Skeletal muscle cell (primary cell): Measurements from ENCODE around the gene SPIB.
A peak's percentile ranks its signal among the peaks of the same experiment; 100 is the strongest.

ENCODE experiments used
- DNase-seq: peaks from one replicate; pipeline ENCODE4 v3.0.0-alpha.2; 2010; ENCODE audit warnings: low read depth
- H3K4me3 ChIP-seq: 2 replicates; pipeline ENCODE4 v1.5.1; 2011; ENCODE audit warnings: low read depth, mild to moderate bottlenecking, control low read depth, low read length, moderate library complexity

Gene SPIB

DNA sequence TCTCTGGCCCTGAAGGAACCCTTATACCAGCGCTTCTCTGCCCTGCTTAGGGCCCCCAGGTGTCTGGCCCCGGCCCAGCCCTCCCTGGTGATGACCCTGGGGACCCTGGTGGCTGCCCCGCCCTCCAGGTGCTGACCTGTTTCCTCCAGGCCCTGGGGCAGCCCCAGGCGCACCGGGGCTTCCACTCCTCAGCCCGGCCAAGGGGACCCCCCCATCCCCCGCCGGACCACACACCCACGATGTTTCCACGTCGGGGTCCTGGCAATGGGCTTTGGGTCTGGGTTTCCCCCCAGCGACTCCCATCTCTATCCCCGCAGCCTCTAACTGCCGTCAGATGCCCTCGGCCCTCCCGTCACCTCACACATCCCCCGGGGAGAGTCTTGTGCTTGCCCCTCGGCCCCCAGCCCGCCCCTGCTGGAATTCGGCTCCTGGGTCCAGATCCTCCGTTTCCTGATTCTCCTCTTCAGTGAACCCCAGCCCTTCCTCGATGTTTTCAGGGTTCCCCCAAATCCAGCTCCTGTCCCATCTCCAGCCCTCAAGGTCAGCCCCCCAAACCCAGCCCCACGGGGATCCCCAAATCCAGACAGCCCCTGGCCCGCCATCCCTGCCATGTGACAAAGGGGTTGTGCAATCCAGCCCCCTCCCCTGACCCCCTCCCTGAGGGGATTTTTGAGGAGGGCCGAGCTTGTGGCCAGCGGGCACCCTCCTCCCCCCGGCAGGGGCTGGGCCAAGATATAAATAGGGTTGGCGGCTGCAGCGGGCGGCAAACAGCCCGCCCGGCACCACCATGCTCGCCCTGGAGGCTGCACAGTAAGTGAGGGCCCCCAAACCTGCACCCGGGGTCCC is at the start of gene SPIB:
TSS of gene SPIB (plus strand) at position 763 of the 846 bp plus-strand sequence. CDS start at position 788, 25 bp downstream.
- H3K4me3 ChIP-seq, result no peak within 1 kb of the TSS
- DNase-seq, result no peak

DNA sequence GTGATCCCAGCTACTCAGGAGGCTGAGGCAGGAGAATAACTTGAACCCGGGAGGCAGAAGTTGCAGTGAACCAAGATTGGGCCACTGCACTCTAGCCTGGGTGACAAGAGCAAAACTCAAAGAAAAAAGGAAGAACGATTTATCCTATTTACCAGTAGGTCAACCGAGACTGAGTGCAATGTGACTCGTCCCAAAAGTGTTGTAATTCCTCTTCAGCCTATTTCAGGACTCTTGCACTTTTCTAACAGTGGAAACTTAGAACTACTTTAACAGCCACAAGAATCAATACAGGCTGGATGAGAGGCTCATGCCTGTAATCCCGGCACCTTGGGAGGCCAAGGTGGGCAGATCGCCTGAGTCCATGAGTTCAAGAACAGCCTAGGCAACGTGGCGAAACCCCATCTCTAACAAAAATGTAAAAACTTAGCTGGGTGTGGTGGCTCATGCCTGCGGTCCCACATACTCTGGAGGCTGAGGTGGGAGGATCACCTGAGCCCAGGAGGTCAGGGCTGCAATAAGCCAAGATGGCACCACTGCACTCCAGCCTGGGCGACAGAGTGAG is 46.7 kb upstream of the SPIB start:
- H3K4me3 ChIP-seq, result no peak overlapping the region
- no peak for DNase-seq

DNA sequence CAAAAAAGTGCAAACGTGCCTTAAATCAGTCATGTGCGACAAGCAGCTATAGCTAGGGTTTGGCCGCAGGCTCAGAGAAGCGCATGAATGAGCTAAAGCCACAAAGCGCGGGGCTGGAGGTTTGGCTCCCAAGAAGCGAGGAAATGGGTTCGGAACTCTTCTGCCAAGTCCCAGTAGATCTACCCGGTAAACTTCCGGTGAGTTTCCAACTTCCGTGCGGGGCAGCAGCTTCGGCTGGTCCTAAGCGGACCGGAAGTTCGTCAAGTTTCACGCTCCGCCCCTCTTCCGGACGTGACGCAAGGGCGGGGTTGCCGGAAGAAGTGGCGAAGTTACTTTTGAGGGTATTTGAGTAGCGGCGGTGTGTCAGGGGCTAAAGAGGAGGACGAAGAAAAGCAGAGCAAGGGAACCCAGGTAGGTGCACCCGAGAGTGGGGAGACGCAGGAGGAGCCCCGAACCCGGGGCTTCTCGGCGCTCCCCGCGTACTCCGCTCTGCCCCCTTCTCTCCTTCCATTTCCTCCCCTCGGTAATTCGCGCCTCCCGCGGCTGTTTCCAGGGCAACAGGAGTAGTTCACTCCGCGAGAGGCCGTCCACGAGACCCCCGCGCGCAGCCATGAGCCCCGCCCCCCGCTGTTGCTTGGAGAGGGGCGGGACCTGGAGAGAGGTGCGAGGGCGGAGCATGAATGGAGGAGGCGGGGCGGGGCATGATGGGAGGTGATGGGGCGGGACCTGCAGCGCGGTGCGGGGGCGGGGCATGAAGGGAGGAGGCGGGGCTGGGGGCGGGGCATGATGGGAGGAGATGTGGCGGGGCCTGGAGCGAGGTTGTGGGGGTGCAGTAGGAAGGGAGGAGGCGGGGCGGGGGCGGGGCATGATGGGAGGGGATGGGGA is 42.3 kb upstream of the SPIB start, which contains the start of gene NR1H2:
TSS of gene NR1H2 (plus strand) at position 292 of the 885 bp plus-strand sequence. CDS start 1,149 bp downstream, outside the sequence.
- H3K4me3 ChIP-seq, result peak within 1 kb of the TSS; percentile 88
- DNase-seq, result peak; percentile 92

DNA sequence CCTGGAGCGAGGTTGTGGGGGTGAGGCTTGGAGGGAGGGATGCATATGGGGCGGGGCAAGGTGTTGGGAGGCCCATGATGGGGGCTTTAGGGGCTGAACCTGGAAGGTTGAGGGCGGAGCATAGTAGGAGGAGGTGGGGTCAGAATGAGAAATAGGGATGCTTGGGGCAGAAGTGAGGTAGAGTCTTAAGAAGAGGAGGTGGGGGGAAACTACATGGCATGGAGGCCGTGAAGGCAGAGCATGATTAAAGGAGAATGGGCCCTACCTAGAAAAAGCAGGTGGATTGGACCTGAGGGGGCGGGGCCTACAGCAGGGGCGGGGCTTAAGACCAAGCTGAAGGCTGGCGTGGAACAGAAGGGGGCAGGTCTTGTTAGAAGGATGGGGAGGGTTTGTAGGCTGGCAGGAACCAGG is 41.7 kb upstream of the SPIB start:
- no peak for DNase-seq
- H3K4me3 ChIP-seq, result no peak overlapping the region

DNA sequence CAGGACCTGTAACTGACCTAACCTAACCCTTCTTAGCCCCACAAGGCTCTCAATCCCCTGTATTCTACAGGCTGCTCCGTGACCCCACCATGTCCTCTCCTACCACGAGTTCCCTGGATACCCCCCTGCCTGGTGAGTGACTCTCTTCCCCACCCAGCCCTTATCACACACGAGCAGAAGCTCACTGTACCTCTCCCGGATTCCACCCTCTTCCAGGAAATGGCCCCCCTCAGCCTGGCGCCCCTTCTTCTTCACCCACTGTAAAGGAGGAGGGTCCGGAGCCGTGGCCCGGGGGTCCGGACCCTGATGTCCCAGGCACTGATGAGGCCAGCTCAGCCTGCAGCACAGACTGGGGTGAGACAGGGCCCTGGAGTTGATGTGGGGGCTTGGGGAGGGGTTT is 41.2 kb upstream of the SPIB start:
- no peak for DNase-seq
- no peak overlapping the region for H3K4me3 ChIP-seq

DNA sequence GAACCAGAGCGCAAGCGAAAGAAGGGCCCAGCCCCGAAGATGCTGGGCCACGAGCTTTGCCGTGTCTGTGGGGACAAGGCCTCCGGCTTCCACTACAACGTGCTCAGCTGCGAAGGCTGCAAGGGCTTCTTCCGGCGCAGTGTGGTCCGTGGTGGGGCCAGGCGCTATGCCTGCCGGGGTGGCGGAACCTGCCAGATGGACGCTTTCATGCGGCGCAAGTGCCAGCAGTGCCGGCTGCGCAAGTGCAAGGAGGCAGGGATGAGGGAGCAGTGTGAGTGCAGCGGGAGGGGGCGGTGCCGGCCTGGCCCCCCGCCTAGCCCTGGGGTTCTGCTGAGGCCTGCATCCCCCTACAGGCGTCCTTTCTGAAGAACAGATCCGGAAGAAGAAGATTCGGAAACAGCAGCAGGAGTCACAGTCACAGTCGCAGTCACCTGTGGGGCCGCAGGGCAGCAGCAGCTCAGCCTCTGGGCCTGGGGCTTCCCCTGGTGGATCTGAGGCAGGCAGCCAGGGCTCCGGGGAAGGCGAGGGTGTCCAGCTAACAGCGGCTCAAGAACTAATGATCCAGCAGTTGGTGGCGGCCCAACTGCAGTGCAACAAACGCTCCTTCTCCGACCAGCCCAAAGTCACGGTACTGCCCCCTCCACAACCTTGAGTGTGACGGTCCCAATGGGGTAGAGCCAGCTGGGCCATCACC is 40.4 kb upstream of the SPIB start:
- H3K4me3 ChIP-seq, result no peak overlapping the region
- DNase-seq, result no peak

DNA sequence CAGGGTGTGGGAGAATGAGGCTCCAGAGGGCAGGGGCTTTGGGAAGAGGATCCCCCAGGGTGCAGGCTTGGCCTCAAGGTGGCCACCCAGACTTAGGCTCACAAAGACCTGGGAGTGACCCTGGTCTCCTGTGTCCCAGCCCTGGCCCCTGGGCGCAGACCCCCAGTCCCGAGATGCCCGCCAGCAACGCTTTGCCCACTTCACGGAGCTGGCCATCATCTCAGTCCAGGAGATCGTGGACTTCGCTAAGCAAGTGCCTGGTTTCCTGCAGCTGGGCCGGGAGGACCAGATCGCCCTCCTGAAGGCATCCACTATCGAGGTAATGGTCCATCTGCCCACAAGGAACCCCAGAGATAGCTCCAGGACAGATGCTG is 39.9 kb upstream of the SPIB start:
- no peak for DNase-seq
- H3K4me3 ChIP-seq, result no peak overlapping the region

DNA sequence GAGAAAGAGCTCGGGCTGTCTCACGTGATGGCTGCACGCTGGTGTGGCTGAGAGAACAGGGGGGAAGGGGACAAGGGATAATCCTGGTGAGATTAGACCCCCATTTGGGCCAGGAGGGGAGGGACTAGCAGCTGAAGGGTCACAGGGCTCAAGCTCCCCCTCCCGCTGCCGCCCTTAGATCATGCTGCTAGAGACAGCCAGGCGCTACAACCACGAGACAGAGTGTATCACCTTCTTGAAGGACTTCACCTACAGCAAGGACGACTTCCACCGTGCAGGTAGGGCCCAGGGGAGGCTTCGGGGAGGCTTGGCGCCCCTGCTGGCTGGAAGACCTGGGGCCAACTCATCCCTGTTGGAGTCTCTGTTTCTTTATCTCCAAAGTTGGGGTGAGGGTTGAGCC is 39.1 kb upstream of the SPIB start:
- DNase-seq, result no peak
- H3K4me3 ChIP-seq, result no peak overlapping the region

DNA sequence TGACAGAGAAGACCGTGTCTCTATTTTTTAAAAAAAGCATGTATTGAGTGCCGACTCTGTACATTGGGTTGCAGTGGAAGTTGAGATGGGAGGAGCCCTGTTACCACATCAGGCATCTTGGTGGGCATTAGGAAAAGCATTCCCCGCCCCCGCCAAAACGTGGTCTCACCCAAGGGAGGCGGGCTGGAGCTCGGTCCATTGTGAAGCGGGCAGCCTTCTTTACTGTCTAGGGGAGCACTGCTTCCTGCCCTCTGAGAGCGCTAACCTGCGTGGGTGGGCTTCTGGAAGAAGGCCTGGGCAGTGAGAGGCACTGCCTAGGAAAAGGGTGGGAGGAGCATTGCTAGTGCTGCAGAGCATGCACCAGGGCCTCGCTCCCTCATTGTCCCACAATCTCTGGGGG is 38.6 kb upstream of the SPIB start:
- no peak overlapping the region for H3K4me3 ChIP-seq

DNA sequence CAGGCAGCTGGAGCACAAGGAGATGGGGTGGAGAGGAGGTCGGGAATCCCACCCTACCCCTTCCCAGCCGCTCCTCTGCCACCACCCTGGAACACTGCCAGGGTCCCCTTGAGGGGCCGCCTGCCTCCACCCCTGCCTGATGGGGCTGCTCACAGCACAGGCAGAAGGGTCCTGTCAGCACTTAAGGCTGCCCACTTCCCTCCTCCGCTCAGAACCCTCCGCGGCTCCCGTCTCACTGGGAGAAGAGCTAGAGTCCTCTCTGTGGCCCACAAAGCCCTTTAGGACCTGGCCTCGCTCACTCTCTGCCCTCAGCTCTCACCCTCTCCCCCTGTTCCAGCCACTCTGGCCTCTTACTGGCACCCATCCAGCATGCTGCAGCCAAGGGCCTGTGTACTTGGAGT is 38.0 kb upstream of the SPIB start:
- H3K4me3 ChIP-seq, result no peak overlapping the region
- no peak for DNase-seq

More for the DNA sequence above, 38.6 kb upstream of the SPIB start:
- DNase-seq, result no peak

DNA sequence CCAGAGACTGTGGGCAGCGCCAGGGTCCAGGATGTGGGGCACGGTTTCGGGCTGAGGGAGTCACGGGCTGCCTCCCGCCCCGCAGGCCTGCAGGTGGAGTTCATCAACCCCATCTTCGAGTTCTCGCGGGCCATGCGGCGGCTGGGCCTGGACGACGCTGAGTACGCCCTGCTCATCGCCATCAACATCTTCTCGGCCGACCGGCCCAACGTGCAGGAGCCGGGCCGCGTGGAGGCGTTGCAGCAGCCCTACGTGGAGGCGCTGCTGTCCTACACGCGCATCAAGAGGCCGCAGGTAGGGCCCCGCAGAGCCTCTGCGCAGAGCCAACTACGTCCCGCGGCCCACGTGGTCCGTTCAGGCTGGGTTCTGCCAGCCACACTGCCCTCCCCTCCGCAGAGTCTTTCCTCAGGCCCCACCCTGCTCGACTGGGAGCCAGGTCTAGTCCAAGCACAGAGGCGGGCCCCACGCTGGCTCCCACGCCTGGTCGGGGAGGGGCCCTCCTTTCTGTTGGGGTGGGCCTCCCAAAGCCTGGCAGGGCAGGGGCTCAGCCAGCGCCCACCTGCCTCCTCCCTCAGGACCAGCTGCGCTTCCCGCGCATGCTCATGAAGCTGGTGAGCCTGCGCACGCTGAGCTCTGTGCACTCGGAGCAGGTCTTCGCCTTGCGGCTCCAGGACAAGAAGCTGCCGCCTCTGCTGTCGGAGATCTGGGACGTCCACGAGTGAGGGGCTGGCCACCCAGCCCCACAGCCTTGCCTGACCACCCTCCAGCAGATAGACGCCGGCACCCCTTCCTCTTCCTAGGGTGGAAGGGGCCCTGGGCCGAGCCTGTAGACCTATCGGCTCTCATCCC is 36.6 kb upstream of the SPIB start:
- DNase-seq, result no peak
- H3K4me3 ChIP-seq, result no peak overlapping the region

DNA sequence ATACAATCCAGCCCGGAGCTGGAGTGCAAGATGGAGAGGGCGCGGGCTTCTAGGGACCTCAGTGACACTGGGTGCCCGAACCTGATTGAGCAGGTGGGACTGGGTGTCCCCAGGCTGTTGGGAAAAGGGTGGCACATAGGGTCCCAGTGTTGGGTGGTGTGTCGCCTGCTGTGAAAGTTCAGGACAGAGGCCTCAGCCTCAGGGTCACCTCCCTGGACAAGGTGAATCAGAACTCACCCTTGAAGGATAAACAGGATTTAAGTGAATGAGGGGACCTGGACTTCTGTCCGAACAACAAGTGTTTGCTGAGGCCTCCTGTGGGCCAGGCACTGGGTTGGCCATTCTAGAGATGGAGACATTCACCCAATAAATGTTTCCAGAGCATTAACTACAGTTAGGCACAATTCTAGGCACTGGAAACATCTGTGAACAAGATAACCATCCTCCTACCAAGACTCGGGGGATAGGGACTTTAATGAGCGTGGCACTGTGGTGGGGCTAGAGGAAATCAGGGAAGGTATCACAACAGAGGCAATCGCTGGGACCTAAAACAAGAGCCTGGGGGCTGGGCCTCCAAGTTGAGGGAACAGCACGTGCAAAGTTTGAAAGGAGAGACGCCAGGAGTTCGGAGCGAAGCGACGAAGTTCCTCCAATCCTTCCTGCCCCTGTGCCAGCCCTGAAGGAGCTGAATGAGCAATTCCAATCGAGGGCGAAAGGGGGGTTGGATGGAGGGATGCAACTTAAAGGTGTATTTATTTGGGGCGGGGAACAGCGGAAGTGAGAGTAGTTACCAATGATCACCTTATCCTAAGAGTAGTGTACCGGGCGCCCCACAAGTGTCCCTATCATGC is 35.5 kb upstream of the SPIB start:
- peak overlapping the region; percentile 57 for H3K4me3 ChIP-seq
- DNase-seq, result no peak

DNA sequence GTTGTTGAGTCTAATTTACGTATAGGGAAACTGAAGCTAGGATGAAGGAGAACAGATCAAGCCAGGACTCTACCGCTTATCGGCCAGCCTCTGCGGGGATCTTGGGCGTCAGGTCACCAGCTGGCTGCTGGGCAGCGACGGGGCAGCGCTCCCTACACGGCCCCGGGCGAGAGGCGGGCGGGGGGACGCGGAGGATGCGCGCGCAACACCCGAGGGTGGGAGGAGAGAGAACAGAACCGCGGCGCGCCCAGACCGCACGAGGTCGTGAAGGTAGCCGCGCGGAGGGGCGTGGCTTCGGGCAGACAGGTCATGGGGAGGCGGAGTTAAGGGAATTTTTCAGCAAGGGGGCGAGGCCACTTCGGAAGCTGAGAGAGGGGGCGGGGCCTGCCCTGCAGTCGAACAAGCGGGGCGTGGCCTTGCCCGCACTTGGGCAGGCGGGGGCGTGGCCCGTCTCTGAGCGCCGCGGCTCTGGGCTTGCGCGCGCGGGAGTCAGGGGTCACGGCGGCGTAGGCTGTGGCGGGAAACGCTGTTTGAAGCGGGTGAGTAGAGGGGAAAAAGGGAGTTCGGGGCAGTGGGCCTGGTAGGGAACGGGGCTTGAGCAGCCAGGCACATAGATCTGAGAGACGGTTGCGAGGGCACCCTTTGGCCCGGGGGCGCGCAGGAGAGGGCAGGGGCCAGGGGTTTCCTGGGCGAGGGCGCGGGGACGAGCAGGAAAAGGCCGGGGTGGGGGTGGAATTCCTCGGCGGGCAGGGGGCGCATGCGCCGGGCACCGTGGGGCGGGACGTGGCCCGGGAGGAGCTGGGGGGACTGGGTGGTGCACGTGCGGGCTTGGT is 34.7 kb upstream of the SPIB start, which contains the start of gene POLD1:
TSS of gene POLD1 (plus strand) at position 496 of the 833 bp plus-strand sequence. CDS start 14,505 bp downstream, outside the sequence.
- peak within 1 kb of the TSS; percentile 57 for H3K4me3 ChIP-seq
- peak; percentile 89 for DNase-seq

DNA sequence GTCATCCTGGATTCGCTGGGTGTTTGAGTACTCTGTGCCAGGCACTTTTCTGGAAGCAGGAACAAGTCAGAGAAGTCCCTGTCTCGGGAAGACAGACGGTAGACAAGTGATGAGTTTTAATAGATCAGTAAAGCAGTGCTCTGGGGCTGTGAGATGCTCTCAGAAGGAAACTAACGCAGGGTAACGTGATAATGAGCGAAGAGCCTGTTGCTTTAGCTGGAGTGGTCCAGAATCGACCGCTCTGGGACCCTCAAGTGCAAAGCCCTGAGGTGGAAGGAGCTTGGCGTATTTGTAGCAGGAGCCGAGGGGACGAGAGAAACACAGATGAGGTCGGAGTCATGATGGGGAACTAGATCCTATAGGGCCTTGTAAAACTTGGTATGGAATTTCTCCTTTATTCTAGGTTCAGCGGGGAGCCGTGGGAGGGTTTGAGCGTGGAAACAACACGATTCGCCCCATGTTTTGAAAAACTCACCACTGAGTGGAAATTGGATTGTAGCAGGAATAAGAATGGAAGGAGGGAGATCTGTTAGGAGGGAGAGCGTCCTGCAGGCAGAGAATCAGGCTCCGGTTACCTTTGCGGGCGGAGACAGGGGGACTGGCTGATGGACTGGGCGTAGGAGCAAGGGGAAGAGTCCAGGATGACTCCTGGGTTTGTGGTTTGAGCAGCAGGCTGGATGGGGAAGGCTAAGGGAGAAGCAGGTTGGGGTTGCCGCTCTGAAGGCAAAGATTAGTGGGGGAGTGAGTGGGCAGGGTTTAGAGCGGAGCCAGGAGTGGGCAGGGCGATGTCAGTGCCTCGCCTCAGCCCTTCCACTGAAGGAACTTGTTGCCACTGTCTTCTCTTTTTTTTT is 33.8 kb upstream of the SPIB start:
- peak overlapping the region; percentile 57 for H3K4me3 ChIP-seq
- no peak for DNase-seq

DNA sequence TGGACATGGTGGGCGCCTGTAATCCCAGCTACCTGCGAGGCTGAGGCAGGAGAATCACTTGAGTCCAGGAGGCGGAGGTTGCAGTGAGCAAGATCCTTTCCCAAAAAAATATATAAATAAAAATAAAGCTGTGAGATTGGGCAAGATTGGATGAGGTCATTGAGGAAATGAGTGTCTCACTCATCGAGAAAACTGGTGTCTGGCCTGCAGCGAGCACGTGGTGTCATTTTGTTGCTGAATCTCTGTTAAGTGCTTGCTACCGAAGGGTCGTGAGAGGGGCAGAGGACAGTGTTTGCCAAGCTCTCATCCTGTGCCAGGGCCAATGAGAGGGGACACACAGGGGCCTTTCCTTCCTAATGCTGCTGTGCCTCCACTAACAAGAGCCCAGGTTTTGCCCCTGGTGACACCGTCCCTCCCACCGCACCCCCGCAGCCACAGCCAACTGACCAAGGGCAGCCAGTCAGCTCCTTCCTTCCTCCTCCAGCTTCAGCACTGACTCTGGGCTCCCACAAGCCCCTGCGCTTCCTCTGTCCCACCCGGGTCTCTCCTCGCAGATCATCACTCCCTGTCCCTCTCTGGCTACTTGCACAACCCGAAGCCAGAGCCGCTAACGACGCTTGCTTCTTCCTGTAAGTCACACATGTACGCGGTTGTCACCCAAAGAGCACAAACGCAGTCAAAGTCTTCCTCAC is 31.4 kb upstream of the SPIB start:
- DNase-seq, result no peak
- H3K4me3 ChIP-seq, result no peak overlapping the region
